ENCODE data around the gene CHD2.
"Not testable (repeated sequence)": the region's sequence is repeated elsewhere in the genome, so short reads cannot be mapped to it uniquely, and the experiment has no call there.

The CHD2 gene

GRCh38 chr15:93037820-93038705 is 137.9 kb downstream of the CHD2 start:
- DNase-seq, result no peak

GRCh38 chr15:93039562-93040287 is 139.6 kb downstream of the CHD2 start:
- not testable (repeated sequence) for DNase-seq

GRCh38 chr15:93040288-93041158 is 140.4 kb downstream of the CHD2 start:
- no peak for DNase-seq

GRCh38 chr15:93041159-93041547 is 141.0 kb downstream of the CHD2 start:
- DNase-seq, result no peak

GRCh38 chr15:93042211-93042610 is 142.1 kb downstream of the CHD2 start:
- no peak for DNase-seq

GRCh38 chr15:93042691-93043378 is 142.7 kb downstream of the CHD2 start:
- no peak for DNase-seq

- no peak for DNase-seq
Observed at GRCh38 chr15:93043621-93044300, 143.6 kb downstream of the CHD2 start.

- no peak for DNase-seq
Observed at GRCh38 chr15:93044301-93045190, 144.4 kb downstream of the CHD2 start.

- no peak for DNase-seq
Observed at GRCh38 chr15:93045191-93045785, 145.2 kb downstream of the CHD2 start.

GRCh38 chr15:93046120-93046519 is 146.0 kb downstream of the CHD2 start:
- DNase-seq, result no peak

- DNase-seq, result no peak
Observed at GRCh38 chr15:93046721-93047120, 146.6 kb downstream of the CHD2 start.

- no peak for DNase-seq
Observed at GRCh38 chr15:93047621-93048425, 147.7 kb downstream of the CHD2 start.

- DNase-seq, result no peak
Observed at GRCh38 chr15:93048426-93048721, 148.2 kb downstream of the CHD2 start.

- no peak for DNase-seq
Observed at GRCh38 chr15:93048759-93049161, 148.6 kb downstream of the CHD2 start.

GRCh38 chr15:93049233-93049632 is 149.1 kb downstream of the CHD2 start:
- DNase-seq, result no peak

GRCh38 chr15:93049914-93050578 is 149.9 kb downstream of the CHD2 start:
- DNase-seq, result no peak

GRCh38 chr15:93050648-93051047 is 150.5 kb downstream of the CHD2 start:
- no peak for DNase-seq

GRCh38 chr15:93051236-93052089 is 151.3 kb downstream of the CHD2 start:
- no peak for DNase-seq
